OCI-LY1 (cell line): ENCODE results near the gene SLAMF1.
A peak's percentile ranks its signal among the peaks of the same experiment; 100 is the strongest.

Experiments
- H2AFZ ChIP-seq: fragments of 200-600 bp; sonication (generic), shearing (Covaris generic); 2 replicates; pipeline ENCODE4 v1.6.0; 2014; ENCODE audit warnings: antibody characterized with exemption, mild to moderate bottlenecking, low read length
- H3F3A ChIP-seq: fragments of 200-600 bp; sonication (generic), shearing (Covaris generic); 2 replicates; pipeline ENCODE4 v1.6.0; 2014; ENCODE audit warnings: mild to moderate bottlenecking, antibody characterized with exemption, low read length, moderate library complexity; ENCODE audit not compliant: insufficient read depth
- H3K27ac ChIP-seq: fragments of 200-600 bp; sonication (generic); 2 replicates; pipeline ENCODE4 v1.5.1; 2014; ENCODE audit warnings: low read length, mixed run types, mild to moderate bottlenecking, low read depth; ENCODE audit not compliant: poor library complexity, severe bottlenecking
- H3K27me3 ChIP-seq: fragments of 200-600 bp; sonication (generic); 2 replicates; pipeline ENCODE4 v1.6.0; 2014; ENCODE audit warnings: antibody characterized with exemption, mild to moderate bottlenecking, low read length, moderate library complexity; ENCODE audit not compliant: insufficient read depth
- H3K36me3 ChIP-seq: fragments of 200-600 bp; sonication (generic); 2 replicates; pipeline ENCODE4 v1.6.1; 2014; ENCODE audit warnings: mild to moderate bottlenecking, antibody characterized with exemption, low read length, moderate library complexity, mixed read lengths; ENCODE audit not compliant: insufficient read depth
- H3K4me1 ChIP-seq: fragments of 200-600 bp; sonication (generic); 2 replicates; pipeline ENCODE4 v1.5.1; 2014; ENCODE audit warnings: mild to moderate bottlenecking, low read length, moderate library complexity; ENCODE audit not compliant: insufficient read depth, severe bottlenecking
- H3K4me2 ChIP-seq: fragments of 200-600 bp; sonication (generic), shearing (Covaris generic); 2 replicates; pipeline ENCODE4 v1.6.1; 2014; ENCODE audit warnings: low read length
- H3K4me3 ChIP-seq: fragments of 200-600 bp; sonication (generic); 2 replicates; pipeline ENCODE4 v1.5.1; 2014; ENCODE audit warnings: low read length, low read depth, mild to moderate bottlenecking, mixed read lengths; ENCODE audit not compliant: poor library complexity, severe bottlenecking
- H3K79me2 ChIP-seq: fragments of 200-600 bp; shearing (Covaris generic); 2 replicates; pipeline ENCODE4 v1.6.1; 2016; ENCODE audit warnings: mixed run types, low read length, mixed read lengths; ENCODE audit not compliant: insufficient read depth
- H3K9ac ChIP-seq: fragments of 200-600 bp; sonication (generic), shearing (Covaris generic); 2 replicates; pipeline ENCODE4 v1.6.1; 2014; ENCODE audit warnings: mild to moderate bottlenecking, low read length, mixed read lengths
- H3K9me2 ChIP-seq: fragments of 200-600 bp; sonication (generic), shearing (Covaris generic); 2 replicates; pipeline ENCODE4 v1.6.1; 2014; ENCODE audit warnings: low read depth, mild to moderate bottlenecking, low read length, mixed read lengths
- H3K9me3 ChIP-seq: fragments of 200-600 bp; shearing (Covaris generic); 2 replicates; pipeline ENCODE4 v1.6.1; 2014; ENCODE audit warnings: low read length, mixed read lengths
- H4K20me1 ChIP-seq: fragments of 200-600 bp; sonication (generic), shearing (Covaris generic); 2 replicates; pipeline ENCODE4 v1.6.0; 2016; ENCODE audit warnings: mild to moderate bottlenecking, low read length; ENCODE audit not compliant: insufficient read depth
- CTCF ChIP-seq: fragments of 200-600 bp; sonication (generic), shearing (Covaris generic); IDR thresholded peaks from 2 replicates; pipeline ENCODE4 v1.5.1; 2017; ENCODE audit warnings: mild to moderate bottlenecking, antibody characterized with exemption, low read length, moderate library complexity, mixed read lengths
- EZH2 ChIP-seq: fragments of 200-600 bp; sonication (generic), shearing (Covaris generic); IDR thresholded peaks from 2 replicates; pipeline ENCODE4 v1.8.0; 2017; ENCODE audit warnings: borderline replicate concordance, mixed run types, mild to moderate bottlenecking, antibody characterized with exemption, low read length, moderate library complexity, mixed read lengths

SLAMF1 gene

GRCh38 chr1:160647329-160647720 lies 481 bp upstream of the SLAMF1 start:
- Histone ChIP-seq H3K4me2 (peak overlapping the region; percentile 45), H2AFZ (peak overlapping the region; percentile 76; the same call in 1 of the 2 replicates), H3K4me1 (peaks cover 40% of the 10 kb centered on the region), H3F3A (no peaks in the 10 kb centered on the region), H3K79me2 (no peaks in the 10 kb centered on the region), H3K9me2 (no peaks in the 10 kb centered on the region), H3K9me3 (no peaks in the 10 kb centered on the region), H3K27me3 (no peaks in the 10 kb centered on the region), H3K27ac (no peak overlapping the region), H4K20me1 (no peaks in the 10 kb centered on the region), H3K9ac (peak overlapping the region; percentile 40; the same call in 1 of the 2 replicates), H3K36me3 (no peaks in the 10 kb centered on the region), H3K4me3 (peak overlapping the region; percentile 22)
- TF ChIP-seq CTCF (no peak), EZH2 (no peak)

GRCh38 chr1:160646180-160646579 lies 664 bp downstream of the SLAMF1 start:
- Histone ChIP-seq H3K9me3 (no peaks in the 10 kb centered on the region), H3K4me1 (peaks cover 35% of the 10 kb centered on the region), H3K4me3 (peak overlapping the region; percentile 12), H4K20me1 (no peaks in the 10 kb centered on the region), H3K79me2 (no peaks in the 10 kb centered on the region), H3K4me2 (peak overlapping the region; percentile 45), H2AFZ (no peak overlapping the region), H3F3A (no peaks in the 10 kb centered on the region), H3K27me3 (no peaks in the 10 kb centered on the region), H3K36me3 (no peaks in the 10 kb centered on the region), H3K9ac (peak overlapping the region; percentile 40; the same call in 1 of the 2 replicates), H3K27ac (peak overlapping the region; percentile 0), H3K9me2 (no peaks in the 10 kb centered on the region)
- TF ChIP-seq CTCF, result no peak
- no peak for TF ChIP-seq EZH2

GRCh38 chr1:160645386-160646130 lies 1.3 kb downstream of the SLAMF1 start:
- no peaks in the 10 kb centered on the region for H3K27me3 ChIP-seq
- H3K4me1 ChIP-seq, result peaks cover 37% of the 10 kb centered on the region
- no peak overlapping the region for H3K27ac ChIP-seq
- no peaks in the 10 kb centered on the region for H3K9me3 ChIP-seq
- no peaks in the 10 kb centered on the region for H4K20me1 ChIP-seq
- no peaks in the 10 kb centered on the region for H3K36me3 ChIP-seq
- H3K9ac ChIP-seq, result no peak overlapping the region
- no peaks in the 10 kb centered on the region for H3K9me2 ChIP-seq
- H3K4me3 ChIP-seq, result peak overlapping the region; percentile 12
- peak overlapping the region; percentile 45 for H3K4me2 ChIP-seq
- H3F3A ChIP-seq, result no peaks in the 10 kb centered on the region
- H3K79me2 ChIP-seq, result no peaks in the 10 kb centered on the region
- H2AFZ ChIP-seq, result no peak overlapping the region
- TF ChIP-seq EZH2 (no peak), CTCF (no peak)
